ENCODE data around the gene ZDHHC16.
"Not testable (repeated sequence)": the region's sequence is repeated elsewhere in the genome, so short reads cannot be mapped to it uniquely, and the experiment has no call there.

Gene ZDHHC16

DNA sequence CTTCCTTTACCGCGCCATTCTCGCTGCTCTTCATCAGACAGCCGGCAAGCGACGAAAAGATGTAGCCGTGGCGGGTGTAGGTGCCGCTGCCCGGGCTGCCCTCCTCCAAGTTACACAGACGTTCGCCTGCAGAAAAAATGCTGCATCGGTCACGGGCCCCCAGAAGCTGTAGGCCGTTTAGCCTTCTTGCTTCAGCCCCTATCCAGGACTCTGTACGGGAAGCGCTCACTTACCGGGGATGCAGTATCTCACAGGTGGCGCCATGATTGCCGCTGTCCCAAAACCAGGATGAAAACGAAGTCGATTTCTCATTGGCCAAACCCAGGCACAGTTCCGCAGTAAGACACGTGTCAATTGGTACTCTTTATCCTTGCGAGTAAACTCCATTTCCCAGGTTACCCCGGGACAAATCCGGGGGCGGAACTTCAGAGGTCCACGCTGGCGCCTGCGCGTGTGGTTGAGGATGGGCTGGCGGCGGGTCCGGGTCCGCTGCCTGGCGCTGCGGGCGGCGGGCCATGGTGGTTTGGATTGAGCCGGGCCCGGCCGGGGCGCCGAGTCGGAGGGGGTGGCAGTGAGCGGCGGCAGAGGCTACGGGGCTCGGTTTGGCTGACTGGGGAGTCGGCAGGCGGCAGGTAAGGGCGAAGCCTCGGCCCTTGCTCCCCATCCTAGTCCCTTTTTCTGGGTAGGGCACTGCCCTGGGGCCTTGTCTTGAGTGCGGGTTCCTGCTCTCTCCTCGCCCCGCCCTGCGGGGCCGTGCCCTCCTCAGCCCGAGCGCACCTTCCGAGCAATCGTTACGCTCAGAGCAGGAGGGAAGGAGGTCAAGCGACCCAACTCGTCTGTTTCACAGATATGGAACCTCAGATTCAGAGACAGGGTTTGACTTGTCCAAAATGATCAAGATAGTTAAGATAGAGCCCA lies at the start of gene ZDHHC16, which contains the start of gene EXOSC1:
TSS of gene ZDHHC16 (plus strand) at position 454 of the 918 bp plus-strand sequence. CDS start 5,501 bp downstream, outside the sequence.
TSS of gene EXOSC1 (minus strand) at position 285 of the 918 bp plus-strand sequence. CDS start at position 264, 21 bp downstream.
- peak within 1 kb of the TSS in 4 of 5 donors; percentile 75 to 80 (median 77) for H3K9ac ChIP-seq (ENCODE audit: low read length in 5 of 5)
- H3K27me3 ChIP-seq (ENCODE audit: control insufficient read depth in 5 of 5, insufficient read depth in 4 of 5, low read length in 5 of 5), result no peaks in the 10 kb centered on the region
- peak within 1 kb of the TSS; percentile 93 to 99 (median 97) for H3K4me3 ChIP-seq (ENCODE audit: low read depth in 1 of 5, low read length in 5 of 5)
- peaks cover 3 to 37% (median 33%) of the 10 kb centered on the region in 5 donors for H3K4me1 ChIP-seq (ENCODE audit: control insufficient read depth in 5 of 5, insufficient read depth in 5 of 5, low read length in 5 of 5)
- H3K9me3 ChIP-seq (ENCODE audit: control insufficient read depth in 5 of 5, low read length in 5 of 5), result no peaks in the 10 kb centered on the region
- H3K36me3 ChIP-seq (ENCODE audit: control insufficient read depth in 5 of 5, insufficient read depth in 5 of 5, low read length in 5 of 5), result peaks cover 0 to 10% (median 5%) of the 10 kb centered on the region in 5 donors
- peak within 1 kb of the TSS; percentile 62 for H3K27ac ChIP-seq (ENCODE audit: low read depth, low read length)

- Histone ChIP-seq H3K27ac (ENCODE audit: low read depth, low read length) (peak overlapping the region; percentile 80), H3K9ac (ENCODE audit: low read length in 5 of 5) (peak overlapping the region; percentile 58 to 91 (median 81)), H3K27me3 (ENCODE audit: control insufficient read depth in 5 of 5, insufficient read depth in 4 of 5, low read length in 5 of 5) (no peaks in the 10 kb centered on the region), H3K36me3 (ENCODE audit: control insufficient read depth in 5 of 5, insufficient read depth in 5 of 5, low read length in 5 of 5) (peaks cover 0 to 17% (median 8%) of the 10 kb centered on the region in 5 donors), H3K4me1 (ENCODE audit: control insufficient read depth in 5 of 5, insufficient read depth in 5 of 5, low read length in 5 of 5) (peaks cover 6 to 19% (median 10%) of the 10 kb centered on the region in 5 donors), H3K4me3 (ENCODE audit: low read depth in 1 of 5, low read length in 5 of 5) (peak overlapping the region; percentile 83 to 94 (median 88)), H3K9me3 (ENCODE audit: control insufficient read depth in 5 of 5, low read length in 5 of 5) (no peaks in the 10 kb centered on the region)
Measured at GRCh38 chr10:97399843-97400545, 46.0 kb upstream of the ZDHHC16 start.

DNA sequence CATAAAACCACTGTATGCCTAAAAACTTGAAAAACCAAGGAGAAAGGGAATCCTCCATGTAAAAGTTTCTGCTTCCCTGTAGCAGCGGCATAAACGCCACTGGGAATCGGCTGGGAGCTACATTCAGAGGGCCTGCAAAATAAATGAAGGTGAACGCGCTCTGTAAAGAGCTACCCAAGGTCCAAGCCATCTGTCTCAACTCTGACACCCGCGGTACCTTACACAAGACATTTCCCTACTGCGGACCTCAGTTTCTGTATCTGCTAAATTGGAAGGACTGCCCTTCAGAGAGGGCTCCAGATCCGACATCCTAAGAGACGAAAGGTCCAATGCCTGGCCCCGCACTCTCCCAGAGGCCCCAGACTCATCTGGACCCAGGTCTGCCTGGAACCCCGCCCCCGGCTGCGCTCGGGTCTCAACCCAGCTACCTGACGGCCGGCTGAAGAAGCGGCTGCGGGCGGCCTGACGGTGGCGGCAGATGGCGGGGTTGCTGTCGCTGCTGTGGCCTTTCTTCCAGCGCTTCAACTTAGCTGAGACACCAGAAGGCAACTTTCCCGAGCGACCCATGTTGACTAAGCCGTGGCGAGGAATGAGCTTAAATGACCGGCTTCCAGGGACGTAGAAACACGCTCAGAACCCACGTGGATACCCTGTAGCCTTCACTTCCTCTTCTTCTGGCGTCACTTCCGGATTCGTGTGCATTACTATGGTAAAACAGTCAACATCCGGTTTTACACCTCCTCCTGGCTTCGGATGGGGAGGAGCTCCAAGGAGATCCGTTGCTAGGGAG lies 45.1 kb upstream of the ZDHHC16 start, which contains the start of gene RRP12:
TSS of gene RRP12 (minus strand) at position 676 of the 790 bp plus-strand sequence. CDS start at position 567, 109 bp downstream.
- no peaks in the 10 kb centered on the region for H3K9me3 ChIP-seq (ENCODE audit: control insufficient read depth in 5 of 5, low read length in 5 of 5)
- H3K27ac ChIP-seq (ENCODE audit: low read depth, low read length), result peak within 1 kb of the TSS; percentile 80
- peak within 1 kb of the TSS; percentile 58 to 91 (median 81) for H3K9ac ChIP-seq (ENCODE audit: low read length in 5 of 5)
- no peaks in the 10 kb centered on the region for H3K27me3 ChIP-seq (ENCODE audit: control insufficient read depth in 5 of 5, insufficient read depth in 4 of 5, low read length in 5 of 5)
- H3K4me3 ChIP-seq (ENCODE audit: low read depth in 1 of 5, low read length in 5 of 5), result peak within 1 kb of the TSS; percentile 83 to 94 (median 88)
- H3K4me1 ChIP-seq (ENCODE audit: control insufficient read depth in 5 of 5, insufficient read depth in 5 of 5, low read length in 5 of 5), result peaks cover 6 to 22% (median 10%) of the 10 kb centered on the region in 5 donors
- peaks cover 0 to 12% (median 7%) of the 10 kb centered on the region in 5 donors for H3K36me3 ChIP-seq (ENCODE audit: control insufficient read depth in 5 of 5, insufficient read depth in 5 of 5, low read length in 5 of 5)

GRCh38 chr10:97401455-97401919 lies 44.5 kb upstream of the ZDHHC16 start:
- Histone ChIP-seq H3K9me3 (ENCODE audit: control insufficient read depth in 5 of 5, low read length in 5 of 5) (no peaks in the 10 kb centered on the region), H3K36me3 (ENCODE audit: control insufficient read depth in 5 of 5, insufficient read depth in 5 of 5, low read length in 5 of 5) (peaks cover 0 to 5% (median under 1%) of the 10 kb centered on the region in 5 donors), H3K4me1 (ENCODE audit: control insufficient read depth in 5 of 5, insufficient read depth in 5 of 5, low read length in 5 of 5) (peaks cover 6 to 26% (median 10%) of the 10 kb centered on the region in 5 donors), H3K9ac (ENCODE audit: low read length in 5 of 5) (peak overlapping the region in 2 of 5 donors; percentile 81 to 84), H3K4me3 (ENCODE audit: low read depth in 1 of 5, low read length in 5 of 5) (peak overlapping the region; percentile 83 to 94 (median 88)), H3K27me3 (ENCODE audit: control insufficient read depth in 5 of 5, insufficient read depth in 4 of 5, low read length in 5 of 5) (no peaks in the 10 kb centered on the region), H3K27ac (ENCODE audit: low read depth, low read length) (no peak overlapping the region)

DNA sequence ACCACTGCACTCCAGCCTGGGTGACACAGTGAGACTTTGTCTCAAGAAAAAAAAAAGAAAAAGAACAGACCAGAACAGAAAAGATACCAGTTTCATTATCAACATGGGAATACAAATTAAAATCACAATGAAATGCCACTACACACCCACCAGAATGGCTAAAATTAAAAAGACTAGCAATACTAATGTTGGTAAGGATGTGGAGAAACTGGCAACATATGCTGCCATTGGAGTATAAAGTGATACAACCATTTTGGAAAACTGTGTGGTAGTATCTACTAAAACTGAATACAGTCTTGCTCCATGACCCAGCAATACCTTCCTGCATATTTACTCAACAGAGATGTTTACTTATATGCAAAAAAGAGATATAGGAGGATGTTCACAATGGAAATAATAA lies 41.9 kb upstream of the ZDHHC16 start:
- H3K27ac ChIP-seq (ENCODE audit: low read depth, low read length), result no peak overlapping the region
- no peaks in the 10 kb centered on the region for H3K36me3 ChIP-seq (ENCODE audit: control insufficient read depth in 5 of 5, insufficient read depth in 5 of 5, low read length in 5 of 5)
- no peaks in the 10 kb centered on the region for H3K27me3 ChIP-seq (ENCODE audit: control insufficient read depth in 5 of 5, insufficient read depth in 4 of 5, low read length in 5 of 5)
- H3K9ac ChIP-seq (ENCODE audit: low read length in 5 of 5), result no peak overlapping the region
- H3K4me1 ChIP-seq (ENCODE audit: control insufficient read depth in 5 of 5, insufficient read depth in 5 of 5, low read length in 5 of 5), result peaks cover 9 to 37% (median 19%) of the 10 kb centered on the region in 5 donors
- H3K9me3 ChIP-seq (ENCODE audit: control insufficient read depth in 5 of 5, low read length in 5 of 5), result no peaks in the 10 kb centered on the region
- no peak overlapping the region for H3K4me3 ChIP-seq (ENCODE audit: low read depth in 1 of 5, low read length in 5 of 5)

- Histone ChIP-seq H3K4me3 (ENCODE audit: low read depth in 1 of 5, low read length in 5 of 5) (no peak overlapping the region), H3K36me3 (ENCODE audit: control insufficient read depth in 5 of 5, insufficient read depth in 5 of 5, low read length in 5 of 5) (no peaks in the 10 kb centered on the region), H3K9me3 (ENCODE audit: control insufficient read depth in 5 of 5, low read length in 5 of 5) (no peaks in the 10 kb centered on the region), H3K9ac (ENCODE audit: low read length in 5 of 5) (no peak overlapping the region), H3K27ac (ENCODE audit: low read depth, low read length) (no peak overlapping the region), H3K4me1 (ENCODE audit: control insufficient read depth in 5 of 5, insufficient read depth in 5 of 5, low read length in 5 of 5) (peaks cover 3 to 23% (median 8%) of the 10 kb centered on the region in 5 donors), H3K27me3 (ENCODE audit: control insufficient read depth in 5 of 5, insufficient read depth in 4 of 5, low read length in 5 of 5) (no peaks in the 10 kb centered on the region)
Measured at GRCh38 chr10:97406064-97406463, 39.9 kb upstream of the ZDHHC16 start.

DNA sequence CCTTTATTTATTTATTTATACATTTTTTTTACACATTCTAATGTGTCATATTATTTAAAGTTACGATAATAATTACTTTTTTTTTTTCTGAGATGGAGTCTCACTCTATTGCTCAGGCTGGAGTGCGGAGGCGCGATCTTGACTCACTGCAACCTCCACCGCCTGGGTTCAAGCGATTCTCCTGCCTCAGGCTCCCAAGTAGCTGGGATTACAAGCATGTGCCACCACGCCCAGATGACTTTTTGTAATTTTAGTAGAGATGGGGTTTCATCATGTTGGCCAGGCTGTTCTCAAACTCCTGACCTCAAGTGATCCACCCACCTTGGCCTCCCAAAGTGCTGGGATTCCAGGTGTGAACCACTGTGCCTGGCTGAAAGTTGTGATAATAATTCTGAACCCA lies 39.5 kb upstream of the ZDHHC16 start:
- H3K4me1 ChIP-seq (ENCODE audit: control insufficient read depth in 5 of 5, insufficient read depth in 5 of 5, low read length in 5 of 5), result peaks cover 3 to 20% (median 8%) of the 10 kb centered on the region in 5 donors
- not testable (repeated sequence) for H3K27ac ChIP-seq (ENCODE audit: low read depth, low read length); H3K9me3 ChIP-seq (ENCODE audit: control insufficient read depth in 5 of 5, low read length in 5 of 5); H3K4me3 ChIP-seq (ENCODE audit: low read depth in 1 of 5, low read length in 5 of 5); H3K36me3 ChIP-seq (ENCODE audit: control insufficient read depth in 5 of 5, insufficient read depth in 5 of 5, low read length in 5 of 5); H3K27me3 ChIP-seq (ENCODE audit: control insufficient read depth in 5 of 5, insufficient read depth in 4 of 5, low read length in 5 of 5); H3K9ac ChIP-seq (ENCODE audit: low read length in 5 of 5)

DNA sequence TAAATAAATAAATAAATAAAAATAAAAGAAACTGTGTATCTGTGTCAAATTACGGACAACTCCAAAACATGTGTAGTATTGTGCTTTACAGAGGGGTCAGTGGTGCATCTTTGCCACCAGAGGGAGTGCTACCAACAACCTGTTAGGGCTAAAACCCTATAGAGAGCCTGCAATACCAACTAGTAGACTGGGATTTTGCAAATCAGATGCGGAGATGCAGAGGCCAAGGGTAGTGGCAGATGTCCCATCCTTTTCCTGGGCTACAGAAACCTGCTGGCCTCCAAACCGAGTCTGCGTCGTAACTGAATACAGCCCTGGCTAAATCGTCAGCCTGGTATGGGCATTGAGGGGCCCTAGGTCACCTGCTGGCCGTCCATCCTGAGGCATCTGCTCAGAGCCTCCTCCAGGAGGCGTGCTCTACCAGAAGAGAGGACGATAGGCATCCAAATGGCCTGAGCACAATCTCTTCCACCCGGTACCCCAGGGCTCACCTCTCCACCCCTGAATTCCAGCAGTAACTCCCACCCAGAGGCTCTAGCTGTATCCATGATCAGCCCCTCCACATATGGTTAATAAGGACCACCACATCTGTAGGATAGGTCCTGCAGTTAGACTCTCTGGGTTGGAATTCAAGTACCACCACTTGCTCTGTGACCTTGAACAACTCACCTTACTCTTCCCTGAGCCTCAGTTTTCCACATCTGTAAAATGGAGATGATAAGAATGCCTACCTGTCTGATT lies 38.6 kb upstream of the ZDHHC16 start:
- H3K4me1 ChIP-seq (ENCODE audit: control insufficient read depth in 5 of 5, insufficient read depth in 5 of 5, low read length in 5 of 5), result peaks cover 3 to 18% (median 8%) of the 10 kb centered on the region in 5 donors
- no peak overlapping the region for H3K9ac ChIP-seq (ENCODE audit: low read length in 5 of 5)
- H3K4me3 ChIP-seq (ENCODE audit: low read depth in 1 of 5, low read length in 5 of 5), result peak overlapping the region in 3 of 5 donors; percentile 27 to 38 (median 31)
- no peaks in the 10 kb centered on the region for H3K9me3 ChIP-seq (ENCODE audit: control insufficient read depth in 5 of 5, low read length in 5 of 5)
- no peaks in the 10 kb centered on the region for H3K27me3 ChIP-seq (ENCODE audit: control insufficient read depth in 5 of 5, insufficient read depth in 4 of 5, low read length in 5 of 5)
- H3K27ac ChIP-seq (ENCODE audit: low read depth, low read length), result no peak overlapping the region
- no peaks in the 10 kb centered on the region for H3K36me3 ChIP-seq (ENCODE audit: control insufficient read depth in 5 of 5, insufficient read depth in 5 of 5, low read length in 5 of 5)

DNA sequence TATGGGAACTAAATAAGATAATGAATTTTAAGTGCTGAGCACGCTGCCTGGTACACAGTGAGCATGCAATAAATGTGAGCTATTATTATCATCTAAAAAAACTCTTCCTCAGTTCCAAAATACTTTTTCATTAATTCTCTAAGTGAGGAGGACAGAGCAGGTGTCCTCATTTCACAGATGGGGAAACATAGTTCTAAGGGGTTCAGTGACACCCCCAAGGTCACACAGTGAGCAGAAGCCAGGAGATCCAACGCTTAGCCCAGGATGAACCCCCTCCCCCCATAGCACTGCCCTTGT lies 38.1 kb upstream of the ZDHHC16 start:
- Histone ChIP-seq H3K36me3 (ENCODE audit: control insufficient read depth in 5 of 5, insufficient read depth in 5 of 5, low read length in 5 of 5) (no peaks in the 10 kb centered on the region), H3K9me3 (ENCODE audit: control insufficient read depth in 5 of 5, low read length in 5 of 5) (no peaks in the 10 kb centered on the region), H3K4me1 (ENCODE audit: control insufficient read depth in 5 of 5, insufficient read depth in 5 of 5, low read length in 5 of 5) (peaks cover 4 to 18% (median 8%) of the 10 kb centered on the region in 5 donors), H3K27me3 (ENCODE audit: control insufficient read depth in 5 of 5, insufficient read depth in 4 of 5, low read length in 5 of 5) (no peaks in the 10 kb centered on the region), H3K27ac (ENCODE audit: low read depth, low read length) (no peak overlapping the region), H3K9ac (ENCODE audit: low read length in 5 of 5) (no peak overlapping the region), H3K4me3 (ENCODE audit: low read depth in 1 of 5, low read length in 5 of 5) (no peak overlapping the region)

Data from subcutaneous abdominal adipose tissue (tissue), 5 donors.